GM12875 (cell line): Measurements from ENCODE around the gene MAPK1IP1L.

Experiments used
- H3K4me3 ChIP-seq: one replicate; pipeline ENCODE4 v1.5.1; 2011; ENCODE audit warnings: low read depth, low read length, control low read depth
- TF ChIP-seq, protein P1 (sequence below): IDR thresholded peaks from 2 replicates; pipeline ENCODE4 v1.5.1; 2011; ENCODE audit warnings: low read depth, mild to moderate bottlenecking, control low read depth, inconsistent platforms, low read length, moderate library complexity, borderline replicate concordance; ENCODE audit not compliant: insufficient read depth

MAPK1IP1L gene

DNA sequence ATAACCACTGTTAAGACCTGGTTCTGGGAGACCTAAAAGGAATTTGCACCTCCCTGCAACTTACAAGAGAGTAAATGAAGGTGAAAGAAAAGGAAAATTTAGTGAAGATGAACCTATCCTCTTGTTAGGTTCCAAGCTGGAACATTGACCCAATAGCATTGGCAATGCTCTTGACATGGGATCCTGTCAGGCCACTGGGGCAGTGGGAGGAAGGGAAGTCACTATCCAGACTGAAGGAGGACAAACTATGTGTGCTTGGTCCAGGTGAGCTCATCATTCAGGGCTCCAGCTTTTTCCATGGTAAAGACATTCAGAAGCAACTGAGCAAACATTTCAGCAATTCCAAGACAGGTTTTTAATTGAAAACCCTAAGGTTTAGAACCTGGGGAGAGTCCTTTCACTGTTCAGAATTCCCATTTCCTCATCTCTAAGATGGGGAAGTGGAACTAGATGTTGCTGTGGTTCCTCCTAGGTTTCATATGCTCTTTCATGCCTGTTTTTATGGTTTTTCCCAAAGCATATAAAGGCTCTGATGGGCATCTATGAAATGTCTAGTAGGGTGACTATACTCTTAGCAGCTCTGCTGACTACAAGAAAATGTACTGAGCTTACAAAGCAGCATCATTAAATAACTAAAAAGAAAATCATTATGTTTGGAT is 33.1 kb downstream of the MAPK1IP1L start:
- H3K4me3 ChIP-seq: no peak overlapping the region
- TF ChIP-seq, protein P1, sequence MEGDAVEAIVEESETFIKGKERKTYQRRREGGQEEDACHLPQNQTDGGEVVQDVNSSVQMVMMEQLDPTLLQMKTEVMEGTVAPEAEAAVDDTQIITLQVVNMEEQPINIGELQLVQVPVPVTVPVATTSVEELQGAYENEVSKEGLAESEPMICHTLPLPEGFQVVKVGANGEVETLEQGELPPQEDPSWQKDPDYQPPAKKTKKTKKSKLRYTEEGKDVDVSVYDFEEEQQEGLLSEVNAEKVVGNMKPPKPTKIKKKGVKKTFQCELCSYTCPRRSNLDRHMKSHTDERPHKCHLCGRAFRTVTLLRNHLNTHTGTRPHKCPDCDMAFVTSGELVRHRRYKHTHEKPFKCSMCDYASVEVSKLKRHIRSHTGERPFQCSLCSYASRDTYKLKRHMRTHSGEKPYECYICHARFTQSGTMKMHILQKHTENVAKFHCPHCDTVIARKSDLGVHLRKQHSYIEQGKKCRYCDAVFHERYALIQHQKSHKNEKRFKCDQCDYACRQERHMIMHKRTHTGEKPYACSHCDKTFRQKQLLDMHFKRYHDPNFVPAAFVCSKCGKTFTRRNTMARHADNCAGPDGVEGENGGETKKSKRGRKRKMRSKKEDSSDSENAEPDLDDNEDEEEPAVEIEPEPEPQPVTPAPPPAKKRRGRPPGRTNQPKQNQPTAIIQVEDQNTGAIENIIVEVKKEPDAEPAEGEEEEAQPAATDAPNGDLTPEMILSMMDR: no peak

DNA sequence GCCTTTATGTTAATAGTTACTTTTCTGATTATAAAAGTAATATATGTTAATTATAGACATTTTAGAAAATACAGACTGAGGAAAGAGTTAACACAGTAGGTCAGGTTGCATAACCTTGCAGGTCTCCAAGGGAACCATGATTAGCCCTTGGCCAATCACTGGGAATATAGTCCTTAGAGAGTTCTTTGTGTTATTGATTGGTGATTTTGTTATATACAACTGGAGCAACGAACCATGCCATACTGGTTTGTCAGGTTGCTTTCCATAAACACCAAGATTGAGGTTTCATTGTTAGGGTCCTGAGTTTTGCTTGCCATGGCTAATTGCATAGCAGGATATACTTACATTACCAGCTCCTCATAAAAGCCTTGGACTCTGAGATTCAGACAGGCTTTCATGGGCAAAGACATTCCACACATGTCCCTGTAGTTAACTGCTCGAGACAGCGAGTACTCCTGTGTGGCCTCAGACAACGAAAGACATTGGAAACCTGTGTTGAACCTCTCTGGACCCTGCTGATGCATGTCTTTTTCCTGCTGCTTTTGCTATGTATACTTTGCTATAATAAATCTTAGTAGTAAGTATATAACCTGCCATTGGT is 33.7 kb downstream of the MAPK1IP1L start:
- no peak overlapping the region for H3K4me3 ChIP-seq
- TF ChIP-seq, protein P1: no peak

DNA sequence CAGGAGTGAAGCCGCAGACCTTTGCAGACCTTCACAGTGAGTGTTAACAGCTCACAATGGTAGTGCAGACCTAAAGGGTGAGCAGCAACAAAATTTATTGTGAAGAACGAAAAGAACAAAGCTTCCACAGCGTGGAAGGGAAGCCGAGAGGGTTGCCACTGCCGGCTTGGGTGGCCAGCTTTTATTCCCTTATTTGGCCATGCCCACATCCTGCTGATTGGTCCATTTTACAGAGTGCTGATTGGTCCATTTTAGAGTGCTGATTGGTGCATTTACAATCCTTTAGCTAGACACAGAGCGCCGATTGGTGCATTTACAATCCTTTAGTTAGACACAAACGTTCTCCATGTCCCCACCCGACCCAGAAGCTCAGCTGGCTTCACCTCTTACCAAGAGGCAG is 35.5 kb downstream of the MAPK1IP1L start:
- TF ChIP-seq, protein P1: no peak
- no peak overlapping the region for H3K4me3 ChIP-seq

DNA sequence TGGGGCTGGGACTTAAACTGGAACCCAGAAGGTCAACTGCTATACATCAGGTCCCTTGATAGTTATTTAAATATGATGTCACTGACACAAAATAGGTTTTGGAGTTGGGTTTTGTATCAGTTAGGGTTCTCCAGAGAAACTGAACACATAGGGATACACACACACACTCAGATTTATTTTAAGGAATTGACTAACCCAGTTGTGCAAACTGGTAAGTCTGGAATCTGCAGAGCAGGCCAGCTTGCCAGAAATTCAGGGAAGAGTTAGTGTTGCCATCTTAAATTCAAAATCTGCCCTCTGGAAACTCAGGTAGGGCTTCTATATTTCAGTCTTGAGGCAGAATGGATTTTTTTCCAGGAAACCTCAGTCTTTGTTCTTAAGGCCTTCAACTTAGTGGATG is 36.9 kb downstream of the MAPK1IP1L start:
- TF ChIP-seq, protein P1: no peak
- H3K4me3 ChIP-seq: no peak overlapping the region

DNA sequence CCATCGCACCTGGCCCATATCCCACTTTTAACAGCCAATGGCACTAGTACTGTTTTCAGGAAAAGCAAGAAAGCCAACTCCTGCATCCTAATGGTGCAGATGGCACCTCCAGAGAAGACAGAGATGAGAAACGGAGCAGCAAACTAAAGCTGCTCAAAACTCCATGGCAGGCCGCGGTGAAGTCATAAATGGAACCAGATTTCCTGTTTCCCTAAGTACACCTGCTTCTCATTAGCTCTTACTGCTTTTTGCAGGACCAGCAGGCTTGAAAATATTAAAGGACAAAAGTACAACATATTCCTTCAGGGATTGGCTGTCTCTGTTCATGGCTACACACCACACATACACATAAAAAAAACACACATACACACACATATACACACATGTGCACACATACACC is 40.9 kb downstream of the MAPK1IP1L start:
- no peak overlapping the region for H3K4me3 ChIP-seq
- TF ChIP-seq, protein P1: no peak

DNA sequence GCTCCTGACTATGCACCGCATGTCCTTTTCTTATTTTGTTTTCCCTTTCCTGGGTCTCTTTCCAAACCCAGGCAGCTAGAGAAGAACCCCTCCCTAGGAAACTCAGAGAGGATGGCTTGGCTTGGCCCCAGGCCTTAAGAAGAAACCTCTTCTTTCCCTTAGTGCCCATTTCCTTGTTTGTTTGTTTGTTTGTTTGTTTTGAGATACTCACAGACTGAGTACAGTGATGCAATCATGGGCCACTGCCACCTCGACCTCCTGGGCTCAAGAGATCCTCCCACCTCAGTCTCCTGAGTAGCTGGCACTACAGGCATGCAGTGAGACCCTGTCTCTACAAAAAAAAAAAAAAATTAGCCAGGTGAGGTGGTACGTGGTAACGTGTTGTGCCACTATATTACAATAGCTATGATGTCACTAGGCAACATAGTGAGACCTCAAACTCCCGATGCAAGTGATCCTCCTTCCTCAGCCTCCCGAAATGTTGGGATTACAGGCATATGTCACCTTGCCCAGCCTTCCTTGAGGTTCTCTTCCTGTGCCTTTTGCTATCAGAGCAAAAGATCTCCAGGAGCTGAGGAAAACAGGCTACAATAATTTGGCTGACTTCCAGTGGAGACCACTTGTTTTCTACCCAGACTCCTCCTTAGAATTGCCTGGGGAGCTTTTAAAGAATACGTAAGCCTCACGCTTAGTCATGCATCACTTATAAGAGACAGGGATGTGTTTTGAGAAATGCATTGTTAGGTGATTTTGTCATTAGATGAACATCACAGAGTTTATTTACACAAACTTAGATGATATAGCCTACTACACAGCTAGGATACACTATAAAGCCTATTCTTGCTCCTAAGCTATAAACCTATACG is 43.1 kb downstream of the MAPK1IP1L start:
- TF ChIP-seq, protein P1: no peak
- no peak overlapping the region for H3K4me3 ChIP-seq
